Kidney (tissue), 14 donors: ENCODE results near the gene SIAH2. TPM values are rescaled to one million over a fixed set of nuclear protein-coding genes. Genes with fewer than 3 reads are reported as not detected.

ENCODE experiments used
- DNase-seq, 5 donors: peaks; one replicate each; pipeline ENCODE4 v3.0.0-alpha.2; 2013 to 2020
- FAIRE-seq: peaks from 2 replicates; lab custom pipeline; 2012; peaks lifted over from hg19 to GRCh38; lab: Jason Lieb, UNC
- H3K27ac ChIP-seq, 2 donors: one replicate each; pipeline ENCODE4 v1.7.0; 2013; ENCODE audit warnings: low read depth in 2 of 2, low read length in 2 of 2, inconsistent platforms in 1 of 2
- H3K27me3 ChIP-seq: one replicate; pipeline ENCODE4 v1.7.1; 2013; ENCODE audit warnings: low read length, inconsistent platforms; ENCODE audit not compliant: control insufficient read depth, insufficient read depth
- H3K36me3 ChIP-seq, 3 donors: one replicate each; pipeline versions ENCODE4 v1.7.0 to v1.7.1; 2013; ENCODE audit warnings: low read length in 3 of 3, control low read depth in 1 of 3, inconsistent platforms in 1 of 3; ENCODE audit not compliant: insufficient read depth in 3 of 3, control insufficient read depth in 2 of 3
- H3K4me1 ChIP-seq, 3 donors: one replicate each; pipeline versions ENCODE4 v1.7.0 to v1.7.1; 2013; ENCODE audit warnings: low read length in 3 of 3, inconsistent platforms in 1 of 3, low read depth in 1 of 3; ENCODE audit not compliant: control insufficient read depth in 2 of 3, insufficient read depth in 2 of 3
- H3K4me3 ChIP-seq, 3 donors: one replicate each; pipeline versions ENCODE4 v1.7.0 to v1.8.1; 2013; ENCODE audit warnings: low read length in 3 of 3, control low read depth in 1 of 3, inconsistent platforms in 1 of 3
- H3K9ac ChIP-seq, 3 donors: one replicate each; pipeline versions ENCODE4 v1.7.0 to v1.7.1; 2013; ENCODE audit warnings: low read length in 3 of 3, control low read depth in 1 of 3, inconsistent platforms in 1 of 3
- H3K9me3 ChIP-seq, 3 donors: one replicate each; pipeline versions ENCODE4 v1.7.0 to v1.7.1; 2013; ENCODE audit warnings: low read length in 3 of 3, control low read depth in 1 of 3, inconsistent platforms in 1 of 3; ENCODE audit not compliant: control insufficient read depth in 2 of 3, insufficient read depth in 1 of 3
- CTCF ChIP-seq: IDR thresholded peaks from 3 replicates; pipeline ENCODE4 v1.5.1; 2012; ENCODE audit warnings: mild to moderate bottlenecking, moderate library complexity, borderline replicate concordance; ENCODE audit not compliant: insufficient read depth; ENCODE audit errors: extremely low read depth
- intact Hi-C: fragments of 100-400 bp; cut with DNase I; formaldehyde crosslinking; loops from one replicate; pipeline ENCODE4 v1.11.1; 2022
- polyA plus RNA-seq: library from polyadenylated mRNA; stranded (reverse); fragments of 350-450 nt; fragmentation: Illumina TruSeq; extraction: RNeasy Lipid Tissue Mini Kit (QIAGEN cat#74804); gene quantifications from one replicate; pipeline ENCODE4 v1.2.3, GENCODE V29; 2014; ENCODE audit warnings: low read depth, low replicate concordance; ENCODE audit not compliant: insufficient read depth
- total RNA-seq: library from RNA; stranded (reverse); fragmentation: NEBNext Ultra II Directional; extraction: Animal tissue kit (Norgen Biotek cat#: 25700); gene quantifications from one replicate; pipeline ENCODE4 v1.2.1, GENCODE V29; 2021
- donor health status: control.
- donor health status: control.
- donor health status: control.
- donor health status: control.
- donor health status: control.
- donor health status: DM: yes; HTN: yes; CAD: no.
- donor health status: Normal renal cell carcinoma (clear cell type).

SIAH2 gene
- total and polyA plus RNA-seq, 2 donors from 2014 or later, result 16.9 to 24.6 TPM

- no peak for FAIRE-seq
- no peak for TF ChIP-seq CTCF
- Histone ChIP-seq H3K27ac (no peak overlapping the region), H3K36me3 (no peaks in the 10 kb centered on the region), H3K27me3 (no peaks in the 10 kb centered on the region), H3K9me3 (no peaks in the 10 kb centered on the region), H3K9ac (no peak overlapping the region), H3K4me1 (no peaks in the 10 kb centered on the region), H3K4me3 (no peak overlapping the region)
- DNase-seq, result no peak
- intact Hi-C loops, result no loop called here
Measured at GRCh38 chr3:150806185-150806835, 43.3 kb upstream of the SIAH2 start.

- Histone ChIP-seq H3K27me3 (no peaks in the 10 kb centered on the region), H3K4me3 (no peak overlapping the region), H3K4me1 (no peaks in the 10 kb centered on the region), H3K36me3 (no peaks in the 10 kb centered on the region), H3K9ac (no peak overlapping the region), H3K27ac (no peak overlapping the region), H3K9me3 (no peaks in the 10 kb centered on the region)
- intact Hi-C loops, result no loop called here
- DNase-seq (no peak), FAIRE-seq (no peak)
- TF ChIP-seq CTCF, result no peak
Measured at GRCh38 chr3:150805354-150805753, 42.4 kb upstream of the SIAH2 start.

GRCh38 chr3:150803440-150803985, 40.5 kb upstream of the SIAH2 start:
- H3K27ac ChIP-seq, result no peak overlapping the region
- FAIRE-seq, result no peak
- intact Hi-C loops, result no loop called here

More at GRCh38 chr3:150803440-150803985, 40.5 kb upstream of the SIAH2 start:
- Histone ChIP-seq H3K4me1 (no peaks in the 10 kb centered on the region), H3K4me3 (no peak overlapping the region), H3K9ac (no peak overlapping the region), H3K9me3 (no peaks in the 10 kb centered on the region), H3K36me3 (no peaks in the 10 kb centered on the region), H3K27me3 (no peaks in the 10 kb centered on the region)
- no peak for DNase-seq
- no peak for TF ChIP-seq CTCF
